ENCODE measurements around the gene SLC25A43.
"Not testable (repeated sequence)": the region's sequence is repeated elsewhere in the genome, so short reads cannot be mapped to it uniquely, and the experiment has no call there.

The SLC25A43 gene

DNA sequence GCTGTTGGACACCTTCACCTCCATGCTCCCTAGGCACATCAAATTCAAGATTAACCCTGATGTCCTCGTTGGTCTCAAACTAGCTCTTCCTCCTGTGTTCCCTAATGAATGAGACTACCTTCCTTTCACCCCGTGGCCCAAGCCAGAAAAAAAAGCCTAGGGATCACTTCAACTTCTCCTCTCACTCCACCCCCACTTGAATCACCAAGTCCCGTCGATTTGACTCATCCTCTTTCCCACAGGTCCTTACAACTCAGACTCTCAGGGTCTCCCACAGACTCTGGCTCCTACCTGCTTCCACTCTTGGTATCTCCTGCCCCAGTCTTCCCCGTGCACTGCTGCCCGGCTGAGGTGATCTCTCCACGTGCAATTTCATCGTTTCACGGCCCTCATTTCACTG lies 8.5 kb downstream of the SLC25A43 start:
- DNase-seq (ENCODE audit: low read depth in 2 of 2, low spot score in 1 of 2) = no peak

DNA sequence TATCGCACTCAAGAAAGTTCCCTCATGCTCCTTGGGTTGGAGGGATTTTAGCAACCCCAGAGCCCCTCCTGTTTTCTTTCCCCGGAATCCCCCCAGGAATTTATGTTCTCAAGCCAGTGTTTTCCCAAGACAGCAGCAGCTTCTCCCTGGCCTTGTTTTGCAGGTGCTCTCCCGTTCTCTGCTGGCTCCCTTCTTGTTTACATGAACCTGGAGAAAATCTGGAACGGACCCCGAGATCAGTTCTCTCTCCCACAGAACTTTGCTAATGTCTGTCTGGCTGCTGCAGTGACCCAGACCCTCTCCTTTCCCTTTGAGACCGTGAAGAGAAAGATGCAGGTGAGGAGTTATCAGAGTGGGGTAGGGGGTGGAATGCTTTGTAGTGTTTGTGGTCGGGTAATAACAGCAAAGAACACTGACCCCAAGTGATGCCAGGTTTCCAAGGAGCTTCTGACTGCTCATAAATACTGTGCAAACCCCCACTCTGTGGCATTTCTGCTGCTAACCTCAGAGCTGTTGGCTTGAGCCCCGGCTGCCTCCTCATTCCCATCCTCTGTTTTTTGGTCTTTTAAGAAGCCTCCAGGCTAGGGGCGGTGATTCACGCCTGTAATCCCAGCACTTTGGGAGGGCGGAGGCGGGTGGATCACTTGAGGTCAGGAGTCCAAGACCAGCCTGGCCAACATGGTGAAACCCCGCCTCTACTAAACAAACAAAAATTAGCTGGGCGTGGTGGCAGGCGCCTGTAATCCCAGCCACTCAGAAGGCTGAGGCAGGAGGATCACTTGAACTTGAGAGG lies 11.1 kb downstream of the SLC25A43 start:
- DNase-seq (ENCODE audit: low read depth in 2 of 2, low spot score in 1 of 2) = no peak

DNA sequence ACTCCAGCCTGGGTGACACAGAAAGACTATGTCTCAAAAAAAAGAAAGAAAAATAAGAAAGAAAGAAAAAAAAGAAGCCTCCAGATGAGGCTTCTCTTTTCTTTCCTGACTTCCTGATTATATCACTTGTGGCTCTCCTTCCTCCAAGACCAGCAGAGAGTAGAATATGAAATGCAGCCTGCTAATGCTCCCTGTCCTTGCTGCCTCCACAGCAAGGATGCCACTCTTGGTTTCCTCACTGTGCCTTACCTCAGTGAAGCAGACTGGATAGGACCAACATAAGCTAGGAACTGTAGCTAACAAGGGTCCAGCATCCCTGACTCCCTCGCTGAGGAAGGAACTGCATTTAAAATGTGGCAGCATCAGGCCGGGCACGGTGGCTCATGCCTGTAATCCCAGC lies 11.7 kb downstream of the SLC25A43 start:
- DNase-seq (ENCODE audit: low read depth in 2 of 2, low spot score in 1 of 2) = no peak

DNA sequence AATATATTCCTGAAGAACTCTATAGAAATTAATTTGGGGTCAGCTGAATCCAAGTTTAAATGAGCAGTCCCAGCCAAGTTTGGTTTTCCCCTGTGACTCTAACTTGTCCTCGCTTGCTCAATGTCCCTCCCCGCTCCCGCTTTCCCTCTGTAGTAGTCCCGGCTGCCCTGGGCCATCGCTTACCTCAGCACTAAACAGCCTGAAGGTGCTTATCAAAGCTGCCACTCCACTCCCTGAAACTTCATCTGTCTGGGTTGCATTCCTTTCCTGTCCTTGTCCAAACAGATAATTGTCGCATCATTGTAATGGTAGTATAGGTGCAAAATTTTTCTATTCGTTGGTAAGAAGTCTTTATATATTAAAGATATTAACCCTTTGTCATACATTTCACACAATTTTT lies 12.8 kb downstream of the SLC25A43 start:
- DNase-seq (ENCODE audit: low read depth in 2 of 2, low spot score in 1 of 2) = no peak

DNA sequence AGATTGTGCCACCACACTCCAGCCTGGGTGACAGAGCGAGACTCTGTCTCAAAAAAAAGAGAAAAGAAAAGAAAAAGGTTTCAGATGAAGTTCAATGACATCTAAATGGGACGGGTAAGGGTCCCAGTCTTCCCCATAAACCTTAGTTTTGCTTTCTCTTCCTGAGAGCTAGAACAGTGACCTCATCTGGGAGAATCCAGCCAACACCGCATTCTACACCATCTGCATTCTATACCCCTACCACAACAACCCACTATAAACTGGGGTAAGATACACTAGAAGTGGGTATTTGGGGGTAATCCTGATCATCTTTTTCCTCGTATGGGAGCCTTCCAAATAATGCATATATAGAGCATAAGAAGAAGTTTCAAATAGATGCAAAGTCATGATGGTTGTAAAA lies 18.2 kb downstream of the SLC25A43 start:
- DNase-seq (ENCODE audit: low read depth in 2 of 2, low spot score in 1 of 2) = no peak

DNA sequence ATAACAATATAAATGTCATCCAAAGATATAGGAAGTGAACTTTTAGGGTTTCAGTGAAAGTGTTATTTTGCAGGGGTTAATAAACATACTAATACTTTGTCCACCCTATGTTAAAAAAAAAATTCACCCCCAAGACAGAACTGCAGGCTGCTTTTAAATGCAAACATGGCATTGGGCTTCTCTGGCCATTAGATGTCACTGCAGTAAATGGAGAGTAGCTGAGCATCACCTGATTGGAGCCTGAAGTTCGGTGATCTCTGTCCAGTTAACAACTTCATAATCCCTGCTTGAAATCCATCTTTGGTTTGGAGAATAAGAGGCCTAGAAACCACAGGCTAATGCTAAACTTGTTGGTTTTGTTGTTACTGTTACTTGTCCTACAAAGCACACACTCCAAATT lies 18.7 kb downstream of the SLC25A43 start:
- DNase-seq (ENCODE audit: low read depth in 2 of 2, low spot score in 1 of 2) = no peak

DNA sequence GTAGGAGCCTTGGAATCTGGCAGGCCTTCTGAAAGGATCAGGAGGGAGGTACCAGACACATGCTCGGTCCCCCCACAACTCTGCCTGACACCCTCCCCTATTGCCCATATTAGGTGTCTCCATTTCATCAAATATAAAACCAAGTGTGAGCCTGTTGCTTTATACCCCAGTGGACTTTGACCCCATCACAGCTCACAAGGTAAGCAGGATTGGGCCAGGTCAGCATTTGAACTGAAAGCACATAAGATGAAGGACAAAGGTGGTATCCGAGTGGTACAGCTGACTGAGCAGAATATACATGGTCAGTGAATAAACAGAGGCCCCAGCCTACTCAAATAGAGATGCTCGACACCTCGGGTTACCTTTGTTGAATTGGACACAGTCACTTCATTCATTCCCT lies 20.0 kb downstream of the SLC25A43 start:
- DNase-seq (ENCODE audit: low read depth in 2 of 2, low spot score in 1 of 2) = no peak

DNA sequence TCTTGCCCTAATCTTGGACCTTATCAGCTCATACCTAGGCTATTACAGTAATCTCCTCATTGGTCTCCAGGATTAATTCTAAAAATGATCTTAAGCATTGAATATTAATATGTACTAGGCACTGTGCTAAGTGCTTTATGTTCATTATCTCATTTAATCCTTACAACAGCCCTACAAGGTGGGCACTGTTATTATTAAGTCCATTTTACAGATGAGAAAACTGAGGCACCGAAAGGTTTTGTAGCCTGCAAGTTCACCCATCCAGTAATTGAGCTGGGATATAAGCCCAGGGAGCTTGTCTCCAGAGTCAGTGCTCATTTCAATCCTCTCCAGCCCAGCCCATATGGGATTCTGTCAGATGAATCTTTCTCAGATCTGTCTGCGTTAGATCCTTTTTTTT lies 20.8 kb downstream of the SLC25A43 start:
- no peak for DNase-seq (ENCODE audit: low read depth in 2 of 2, low spot score in 1 of 2)

DNA sequence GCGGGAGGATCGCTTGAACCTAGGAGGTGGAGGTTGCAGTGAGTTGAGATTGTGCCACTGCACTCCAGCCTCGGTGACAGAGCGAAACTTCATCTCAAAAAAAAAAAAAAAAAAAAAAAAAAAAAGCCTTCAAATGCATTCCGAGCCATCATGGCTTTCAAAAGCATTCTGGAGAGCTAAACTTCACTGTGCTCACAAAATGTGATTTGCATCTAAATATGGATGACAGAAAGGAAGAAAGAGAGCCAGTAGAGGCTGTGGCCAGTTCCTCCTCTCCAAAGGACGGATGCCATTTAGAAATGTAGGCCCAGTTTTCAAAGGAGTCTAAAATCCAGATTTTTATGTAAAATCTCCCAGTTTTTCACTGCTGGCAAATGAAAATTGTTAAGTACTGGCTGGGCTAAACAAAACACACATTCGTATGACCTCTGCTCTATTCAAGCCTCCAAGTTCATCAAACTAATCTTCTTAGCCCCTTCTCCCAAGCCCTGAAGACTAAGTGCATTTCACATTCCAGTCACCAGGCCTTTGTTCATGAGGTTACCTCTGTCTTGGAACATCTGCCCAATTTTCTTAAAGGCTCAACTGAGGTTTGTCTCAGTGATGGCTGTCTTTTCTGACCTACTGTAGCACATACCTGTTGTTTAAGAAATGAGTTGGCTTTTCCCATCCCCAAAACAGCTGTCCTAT lies 22.0 kb downstream of the SLC25A43 start:
- DNase-seq (ENCODE audit: low read depth in 2 of 2, low spot score in 1 of 2) = no peak

DNA sequence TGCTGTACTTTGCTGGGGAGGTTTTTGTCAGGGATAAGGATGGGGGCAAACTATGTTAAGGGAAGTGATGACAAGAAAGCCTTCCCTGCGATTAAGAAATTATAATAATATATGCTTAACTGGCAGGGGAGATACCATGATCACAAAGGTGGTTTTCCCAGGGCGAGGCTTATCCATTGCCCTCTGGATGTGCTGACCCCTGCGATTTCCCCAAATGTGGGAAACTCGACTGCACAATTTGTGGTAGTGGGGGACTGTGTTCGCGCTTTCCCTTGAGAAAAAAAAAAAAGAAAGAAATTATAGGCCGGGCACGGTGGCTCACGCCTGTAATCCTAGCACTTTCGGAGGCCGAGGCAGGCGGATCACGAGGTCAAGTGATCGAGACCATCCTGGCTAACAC lies 24.5 kb downstream of the SLC25A43 start:
- DNase-seq (ENCODE audit: low read depth in 2 of 2, low spot score in 1 of 2) = no peak

DNA sequence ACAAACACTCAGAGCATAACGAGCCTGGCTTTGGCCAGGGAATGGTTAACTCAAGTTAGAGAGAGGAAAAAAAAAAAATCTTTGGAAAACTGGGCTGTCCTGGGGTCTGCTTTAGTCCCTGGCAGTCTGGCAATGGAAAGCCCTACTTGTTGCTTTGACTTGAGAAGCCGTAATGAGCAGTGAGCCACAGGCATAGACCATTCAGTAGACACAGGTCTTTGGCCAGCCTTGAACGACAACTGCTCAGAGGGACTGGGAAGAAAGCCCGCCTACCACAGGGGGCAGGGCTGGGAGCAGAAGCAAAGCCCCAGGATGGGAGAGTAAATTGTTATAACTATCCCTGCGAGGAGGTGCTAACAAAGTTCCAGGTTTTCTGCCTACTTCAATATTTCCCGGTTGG lies 25.9 kb downstream of the SLC25A43 start:
- no peak for DNase-seq (ENCODE audit: low read depth in 2 of 2, low spot score in 1 of 2)

DNA sequence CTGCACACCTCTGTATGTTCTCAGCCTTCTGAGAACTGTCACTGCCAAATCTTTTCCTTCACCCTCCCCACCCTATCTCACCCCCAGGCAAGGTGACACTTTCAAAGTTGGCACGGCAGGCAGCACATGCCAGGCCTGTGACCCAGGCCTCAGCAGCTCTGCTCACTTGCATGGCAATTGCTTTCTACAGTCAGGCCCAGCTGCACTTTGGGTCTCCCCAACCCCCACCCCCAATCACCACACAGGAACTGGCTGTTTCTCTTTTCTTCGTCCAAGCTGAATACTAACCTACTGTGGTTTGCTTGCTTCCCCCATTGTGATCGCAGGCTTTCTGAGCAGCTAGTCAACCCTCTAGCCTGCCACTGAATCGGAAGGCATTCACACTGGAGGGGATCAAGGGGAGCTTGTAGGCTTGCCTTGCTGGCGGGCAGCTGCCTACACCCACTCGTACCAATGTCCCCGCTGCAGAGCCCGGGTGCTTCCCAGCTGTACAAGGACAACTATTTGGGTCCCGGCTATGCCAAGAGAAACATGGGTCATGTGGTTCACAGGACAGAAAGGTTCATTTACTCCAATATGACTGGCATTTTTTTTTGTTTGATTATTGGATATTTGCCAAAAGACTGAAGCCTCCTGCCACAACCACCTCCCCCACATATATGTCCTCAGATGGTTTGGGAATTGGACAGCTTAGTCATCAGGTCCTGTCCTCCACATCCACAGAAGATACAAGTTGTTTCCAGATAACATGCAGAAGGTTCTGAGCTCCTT lies 28.1 kb downstream of the SLC25A43 start:
- DNase-seq (ENCODE audit: low read depth in 2 of 2, low spot score in 1 of 2) = no peak

DNA sequence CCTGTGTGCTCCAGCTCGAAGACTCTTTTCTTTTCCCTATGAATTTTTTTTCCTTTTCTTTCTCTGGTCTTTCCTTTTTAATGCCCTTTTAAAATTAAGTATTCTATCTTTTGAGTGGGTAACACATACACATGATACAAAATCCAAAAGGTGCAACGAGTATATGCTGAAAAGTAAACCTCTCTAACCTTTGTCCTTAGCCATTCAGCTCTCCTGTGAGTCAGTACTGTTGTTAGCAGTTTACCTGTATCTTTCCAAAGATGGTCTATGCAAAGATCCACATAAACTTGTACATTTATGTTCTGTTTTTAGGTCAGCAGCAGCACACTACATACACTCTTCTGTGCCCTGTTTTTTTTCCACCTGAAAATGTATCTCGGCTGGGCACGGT lies 28.7 kb downstream of the SLC25A43 start:
- no peak for DNase-seq (ENCODE audit: low read depth in 2 of 2, low spot score in 1 of 2)

DNA sequence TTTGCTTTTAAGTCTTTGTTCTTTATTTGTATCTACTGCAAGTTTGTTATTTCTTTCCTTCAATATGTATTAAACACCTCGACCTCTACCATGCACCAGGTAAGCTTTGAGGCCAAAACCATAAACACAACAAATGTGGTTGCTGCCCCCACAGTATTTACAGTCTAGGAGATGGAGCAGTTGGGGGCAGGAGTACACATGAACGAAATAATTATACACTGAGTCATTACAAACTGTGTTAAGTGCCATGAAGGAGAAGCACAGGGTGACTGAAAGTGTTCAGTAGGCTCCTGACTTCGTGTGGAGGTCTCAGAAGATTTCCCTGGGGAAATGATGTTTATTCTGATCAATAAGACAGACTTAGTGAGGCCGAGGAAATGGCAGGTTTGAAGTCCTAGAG lies 30.3 kb downstream of the SLC25A43 start:
- no peak for DNase-seq (ENCODE audit: low read depth in 2 of 2, low spot score in 1 of 2)

DNA sequence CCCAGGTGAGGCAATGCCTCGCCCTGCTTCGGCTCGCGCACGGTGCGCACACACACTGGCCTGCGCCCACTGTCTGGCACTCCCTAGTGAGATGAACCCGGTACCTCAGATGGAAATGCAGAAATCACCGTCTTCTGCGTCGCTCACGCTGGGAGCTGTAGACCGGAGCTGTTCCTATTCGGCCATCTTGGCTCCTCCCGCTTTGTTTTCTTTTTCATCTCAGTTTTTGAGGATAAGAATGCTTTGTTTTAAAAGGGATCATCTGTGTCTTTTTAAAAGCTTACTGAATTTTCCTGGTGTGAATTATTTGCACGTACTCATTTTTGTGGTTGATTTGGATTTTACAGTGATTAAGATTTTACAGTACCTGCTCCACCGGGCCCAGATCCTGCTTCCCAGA lies 42.2 kb downstream of the SLC25A43 start:
- not testable (repeated sequence) for DNase-seq (ENCODE audit: low read depth in 2 of 2, low spot score in 1 of 2)

DNA sequence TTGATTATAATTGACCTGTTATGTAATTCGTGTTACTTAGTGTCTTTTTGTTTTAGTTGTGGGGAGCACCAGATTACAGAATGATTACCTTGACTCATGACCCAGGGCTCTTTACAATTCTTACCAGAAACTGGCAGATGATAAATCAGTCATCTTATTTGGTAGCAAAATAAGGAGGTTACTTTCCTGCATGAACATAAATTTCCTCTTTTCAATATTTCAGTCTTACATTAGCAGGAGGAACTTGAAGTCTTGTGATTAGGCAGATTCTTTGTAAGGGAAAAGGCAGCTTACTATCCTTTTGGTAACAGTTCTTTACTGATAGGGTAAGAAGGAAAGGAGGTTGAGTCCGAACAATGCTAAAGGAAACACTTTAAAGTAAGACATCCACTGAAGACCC lies 43.1 kb downstream of the SLC25A43 start:
- no peak for DNase-seq (ENCODE audit: low read depth in 2 of 2, low spot score in 1 of 2)

DNA sequence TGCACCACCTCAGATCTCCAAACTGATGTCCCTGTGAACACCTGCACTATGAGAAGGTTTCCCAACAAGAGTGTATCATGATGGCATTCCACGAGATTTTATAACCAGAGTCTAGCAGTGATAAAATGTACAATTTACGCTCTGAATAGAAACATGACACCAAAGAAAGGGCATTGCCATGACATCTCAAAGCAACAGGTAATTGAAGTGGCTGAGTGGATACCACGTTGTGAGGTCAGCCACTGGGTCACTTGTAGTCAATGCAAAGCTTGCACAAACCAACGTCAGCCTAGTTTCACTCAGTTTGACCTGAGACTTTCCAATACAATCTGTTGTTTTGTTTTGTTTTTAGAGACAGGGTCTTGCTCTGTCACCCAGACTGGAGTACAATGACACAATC lies 54.1 kb downstream of the SLC25A43 start:
- DNase-seq (ENCODE audit: low read depth in 2 of 2, low spot score in 1 of 2) = no peak

DNA sequence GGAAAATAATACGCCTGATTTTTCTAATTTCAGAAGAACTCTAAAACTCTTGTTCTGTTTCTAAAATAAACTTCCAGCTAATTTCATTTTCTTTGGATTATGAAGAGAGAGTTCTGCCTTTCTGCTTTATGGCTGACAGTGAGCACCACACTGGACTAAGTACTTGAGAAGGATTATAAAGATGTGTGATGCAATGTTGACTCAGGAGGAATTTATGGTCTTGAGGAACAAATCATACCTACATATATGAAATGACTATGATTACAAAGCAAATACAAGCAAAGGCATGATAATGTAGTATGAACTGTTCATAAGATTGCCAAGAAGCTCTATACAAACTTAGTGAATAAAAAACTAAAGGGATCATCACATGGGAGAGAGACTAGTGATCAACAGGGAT lies 56.1 kb downstream of the SLC25A43 start:
- no peak for DNase-seq (ENCODE audit: low read depth in 2 of 2, low spot score in 1 of 2)

DNA sequence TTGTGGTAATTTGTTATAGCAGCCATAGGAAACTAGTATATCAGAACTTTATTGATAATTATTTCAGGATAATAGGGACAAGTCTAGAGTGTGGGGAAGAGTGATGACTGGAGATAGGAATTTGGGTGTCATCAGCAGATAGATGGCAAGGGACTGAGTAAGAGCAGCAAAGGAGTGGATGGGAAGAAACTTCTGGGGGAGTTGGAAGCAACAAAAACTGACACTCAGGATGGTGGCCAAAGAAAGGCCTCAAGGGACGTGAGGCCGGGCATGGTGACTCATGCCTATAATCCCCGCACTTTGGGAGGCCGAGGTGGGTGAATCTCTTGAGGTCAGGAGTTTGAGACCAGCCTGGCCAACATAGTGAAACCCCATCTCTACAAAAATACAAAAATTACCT lies 60.0 kb downstream of the SLC25A43 start:
- DNase-seq (ENCODE audit: low read depth in 2 of 2, low spot score in 1 of 2) = no peak

DNA sequence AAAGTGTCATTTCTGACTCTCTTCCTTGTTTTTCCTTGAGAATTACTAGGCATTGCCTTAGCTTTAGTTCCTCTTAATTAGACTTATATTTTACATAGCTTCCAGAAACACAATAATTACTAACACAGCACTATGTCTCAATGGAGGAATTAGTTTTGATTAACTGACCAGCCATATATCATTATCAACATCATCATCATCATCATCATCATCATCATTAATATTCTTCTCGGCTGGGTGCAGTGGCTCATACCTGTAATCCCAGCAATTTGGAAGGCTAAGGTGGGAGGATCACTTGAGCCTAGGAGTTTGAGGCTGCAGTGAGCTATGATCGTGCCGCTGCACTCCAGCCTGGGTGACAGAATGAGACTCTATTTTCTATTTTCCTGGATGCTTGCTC lies 66.4 kb downstream of the SLC25A43 start:
- no peak for DNase-seq (ENCODE audit: low read depth in 2 of 2, low spot score in 1 of 2)

DNA sequence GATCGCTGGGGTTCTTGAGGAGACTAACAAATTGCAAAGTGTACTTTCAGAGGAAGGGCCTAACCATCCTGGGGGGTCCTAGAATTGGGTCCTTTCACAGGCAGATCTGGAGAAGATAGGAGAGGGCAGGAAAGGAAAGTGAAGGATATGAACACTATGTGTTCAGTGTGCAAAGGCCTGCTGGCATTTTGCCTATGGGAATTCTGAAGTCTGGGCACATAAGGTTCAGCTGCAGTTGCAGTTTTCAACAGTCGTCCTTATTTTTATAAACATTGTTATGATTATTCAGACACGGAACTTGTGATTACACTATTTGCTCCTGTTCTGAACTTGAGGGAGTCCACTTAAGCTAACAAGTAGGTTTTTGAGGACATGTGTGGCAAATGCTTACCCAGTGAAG lies 67.8 kb downstream of the SLC25A43 start:
- DNase-seq (ENCODE audit: low read depth in 2 of 2, low spot score in 1 of 2) = no peak

DNA sequence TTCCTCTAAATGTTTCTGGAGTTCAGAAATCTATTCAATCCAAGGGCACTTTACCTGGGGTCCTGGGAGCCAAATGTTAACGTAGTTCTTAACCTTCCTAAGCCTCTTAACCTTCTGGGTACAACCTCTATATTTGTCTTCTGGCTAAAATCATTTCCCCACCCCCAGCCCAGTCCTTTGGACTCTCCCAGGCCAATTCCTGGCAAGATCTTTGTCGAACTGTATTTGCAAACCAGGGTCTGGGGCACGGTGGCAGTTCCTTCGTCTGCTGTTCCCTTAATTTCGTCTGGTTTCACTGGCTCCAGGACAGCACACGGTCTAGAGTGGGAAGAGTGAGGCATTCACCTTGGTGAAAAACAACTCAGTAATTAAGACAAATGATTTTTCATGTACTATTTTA lies 68.3 kb downstream of the SLC25A43 start:
- DNase-seq (ENCODE audit: low read depth in 2 of 2, low spot score in 1 of 2) = no peak

All from stimulated activated CD8-positive, alpha-beta memory T cell treated with anti-CD3 and anti-CD28 coated beads, Interleukin-4, amount 100 ng/mL, for 4 hours (primary cell).